Stimulated activated naive CD4-positive, alpha-beta T cell treated with Interleukin-2 at 50 U/mL for 16 hours (primary cell): ENCODE measurements around the gene FBLN7.

Source experiments
- DNase-seq: peaks from one replicate; lab custom pipeline; 2025; lab: John Stamatoyannopoulos, UW

FBLN7 gene

GRCh38 chr2:112140899-112141625 lies 2.9 kb downstream of the FBLN7 start:
- DNase-seq: no peak

GRCh38 chr2:112141626-112142007 lies 3.4 kb downstream of the FBLN7 start:
- DNase-seq: no peak

- DNase-seq: no peak
Observed at GRCh38 chr2:112142525-112143078, 4.4 kb downstream of the FBLN7 start.

- no peak for DNase-seq
Observed at GRCh38 chr2:112143150-112143549, 5.0 kb downstream of the FBLN7 start.

- DNase-seq: no peak
Observed at GRCh38 chr2:112144966-112145365, 6.8 kb downstream of the FBLN7 start.

- DNase-seq: no peak
Observed at GRCh38 chr2:112147382-112148168, 9.4 kb downstream of the FBLN7 start.

- DNase-seq: no peak
Observed at GRCh38 chr2:112148477-112148876, 10.3 kb downstream of the FBLN7 start.

- no peak for DNase-seq
Observed at GRCh38 chr2:112149194-112149593, 11.0 kb downstream of the FBLN7 start.

- DNase-seq: no peak
Observed at GRCh38 chr2:112149866-112150435, 11.8 kb downstream of the FBLN7 start.

GRCh38 chr2:112150447-112150846 lies 12.3 kb downstream of the FBLN7 start:
- DNase-seq: no peak

- no peak for DNase-seq
Observed at GRCh38 chr2:112150851-112151250, 12.7 kb downstream of the FBLN7 start.

- DNase-seq: no peak
Observed at GRCh38 chr2:112151271-112151670, 13.1 kb downstream of the FBLN7 start.

- no peak for DNase-seq
Observed at GRCh38 chr2:112151701-112152440, 13.7 kb downstream of the FBLN7 start.

GRCh38 chr2:112152476-112153178 lies 14.4 kb downstream of the FBLN7 start:
- DNase-seq: no peak

- no peak for DNase-seq
Observed at GRCh38 chr2:112153179-112153490, 14.9 kb downstream of the FBLN7 start.

- DNase-seq: no peak
Observed at GRCh38 chr2:112153501-112153900, 15.3 kb downstream of the FBLN7 start.

- no peak for DNase-seq
Observed at GRCh38 chr2:112154246-112155117, 16.3 kb downstream of the FBLN7 start.

GRCh38 chr2:112155331-112156151 lies 17.4 kb downstream of the FBLN7 start:
- peak; percentile 17 for DNase-seq

- peak; percentile 24 for DNase-seq
Observed at GRCh38 chr2:112156152-112156986, 18.2 kb downstream of the FBLN7 start.
